ENCODE data around the gene SAPCD2.

SAPCD2 gene

DNA sequence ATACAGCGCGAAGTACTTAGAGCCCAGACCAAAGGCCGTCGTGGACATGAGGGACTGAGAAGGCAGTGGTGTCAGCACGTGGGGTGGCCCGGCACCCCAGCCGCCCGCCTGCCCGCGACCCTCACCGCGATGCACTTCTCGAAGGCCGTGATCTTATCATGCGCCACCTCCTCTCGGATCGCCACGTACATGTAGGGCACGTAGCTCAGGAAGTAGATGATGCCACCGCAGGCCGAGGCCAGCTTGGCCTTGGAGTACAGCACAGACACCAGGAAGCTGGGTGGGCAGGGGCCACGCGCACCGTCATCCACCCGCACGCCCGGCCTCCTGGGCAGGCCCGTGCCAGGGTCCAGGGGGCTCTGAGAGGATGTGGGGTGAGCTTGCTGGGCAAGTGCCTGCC, 53.3 kb downstream of the SAPCD2 start:
- no peak for DNase-seq

DNA sequence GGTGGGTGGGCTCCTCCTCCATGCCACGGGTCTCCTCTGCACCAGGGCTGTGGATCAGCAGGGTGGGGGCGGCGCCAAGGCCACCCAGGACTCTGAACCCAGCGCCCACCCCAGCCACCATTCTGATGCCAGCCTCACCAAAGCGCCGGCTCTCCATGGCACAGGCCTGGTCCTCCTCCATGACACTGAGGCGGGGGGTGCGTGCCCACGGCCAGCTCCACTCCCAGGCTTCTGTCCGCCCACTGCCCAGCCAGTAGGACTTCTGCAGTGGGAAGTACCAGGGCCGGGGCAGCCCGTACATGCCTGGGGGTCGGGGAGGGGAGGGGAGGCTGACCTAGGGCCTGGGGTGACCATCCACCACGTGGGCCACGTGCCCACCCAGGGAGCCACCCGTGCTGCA, 53.9 kb downstream of the SAPCD2 start:
- DNase-seq: no peak

DNA sequence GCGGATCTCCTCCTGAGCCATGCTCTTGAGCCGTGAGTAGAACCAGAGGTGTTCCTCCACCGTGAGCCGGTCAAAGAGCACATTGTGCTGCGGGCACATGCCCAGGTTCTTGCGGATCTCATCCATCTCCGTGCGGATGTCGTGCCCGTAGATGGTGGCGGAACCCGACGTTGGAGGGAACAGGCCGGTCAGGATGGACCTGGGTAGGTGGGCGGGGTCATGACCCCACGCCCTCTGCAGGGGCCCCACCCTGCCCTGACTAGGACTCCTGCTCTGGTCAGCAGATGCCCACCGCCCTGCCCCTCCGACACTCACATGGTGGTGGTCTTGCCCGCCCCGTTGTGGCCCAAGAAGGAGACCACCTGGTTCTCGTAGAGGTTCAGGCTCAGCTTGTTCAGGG, 54.4 kb downstream of the SAPCD2 start:
- DNase-seq: no peak

DNA sequence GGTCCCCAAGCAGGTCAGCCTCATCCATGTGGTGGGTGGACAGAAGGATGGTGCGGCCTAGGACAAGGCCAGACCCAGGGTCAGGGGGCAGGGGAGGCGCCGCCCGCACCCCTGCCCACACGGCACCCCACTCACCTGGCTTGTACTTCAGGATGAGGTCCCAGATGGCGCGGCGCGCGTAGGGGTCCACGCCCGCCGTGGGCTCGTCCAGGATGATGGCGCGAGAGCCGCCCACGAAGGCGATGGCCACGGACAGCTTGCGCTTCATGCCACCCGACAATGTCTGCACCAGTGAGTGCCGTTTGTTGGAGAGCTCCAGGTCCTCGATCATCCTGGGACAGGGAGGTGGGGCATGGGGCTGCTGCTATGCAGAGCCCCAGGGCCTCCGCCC, 54.8 kb downstream of the SAPCD2 start:
- DNase-seq: no peak

DNA sequence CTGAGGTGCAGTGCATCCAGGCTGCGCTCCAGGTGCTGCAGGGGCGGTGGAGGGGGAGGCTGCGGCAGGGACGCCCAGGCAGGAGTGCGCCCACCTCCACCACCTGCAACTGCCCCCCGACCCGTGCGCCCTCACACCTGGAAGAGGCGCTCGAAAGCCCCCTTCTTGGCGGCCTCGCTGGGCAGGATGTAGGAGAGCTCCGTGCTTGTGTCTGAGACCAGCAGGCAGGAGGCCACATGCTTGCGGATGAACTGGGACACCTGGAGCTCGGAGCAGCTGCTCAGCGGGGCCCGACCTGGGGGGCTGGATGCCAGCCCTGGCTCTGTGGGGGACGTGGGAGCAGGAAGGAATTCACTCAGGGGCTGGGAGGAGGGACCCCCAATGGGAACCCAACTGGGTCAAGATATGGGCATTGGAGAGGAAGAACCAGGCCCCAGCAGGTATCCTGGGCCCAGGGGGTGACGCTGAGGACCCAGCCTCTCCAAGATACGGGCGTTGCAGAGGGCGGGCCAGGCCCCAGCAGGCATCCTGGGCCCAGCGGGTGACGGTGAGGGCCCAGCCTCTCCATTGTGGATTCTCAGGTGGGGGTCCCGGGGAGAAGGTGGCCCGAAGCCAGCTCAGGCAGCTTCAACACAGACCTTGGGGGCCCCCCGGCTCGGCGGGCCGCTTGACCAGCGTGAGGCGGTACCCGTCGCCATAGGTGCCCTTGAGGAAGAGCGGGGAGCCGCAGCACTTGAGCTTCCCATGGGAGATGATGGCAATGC, 55.4 kb downstream of the SAPCD2 start:
- DNase-seq: no peak

DNA sequence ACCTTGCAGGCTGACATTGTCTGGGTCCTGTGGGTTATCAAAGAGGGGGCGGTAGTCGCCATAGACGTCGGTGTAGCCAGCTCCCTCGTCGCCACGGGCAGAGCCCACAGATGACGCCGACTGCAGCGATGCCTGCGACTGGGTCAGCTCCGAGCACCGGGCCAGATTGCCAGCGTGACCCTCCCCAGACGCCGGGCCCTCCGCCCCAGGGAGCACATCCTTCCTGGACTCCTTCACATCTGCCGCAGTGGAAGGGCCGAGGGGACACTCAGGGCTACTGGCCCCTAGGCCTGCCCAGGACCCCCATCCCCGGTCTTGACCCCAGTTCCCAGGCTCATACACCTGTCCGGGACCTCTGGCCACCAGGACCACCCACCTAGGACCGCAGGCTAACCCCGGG, 56.2 kb downstream of the SAPCD2 start:
- no peak for DNase-seq

DNA sequence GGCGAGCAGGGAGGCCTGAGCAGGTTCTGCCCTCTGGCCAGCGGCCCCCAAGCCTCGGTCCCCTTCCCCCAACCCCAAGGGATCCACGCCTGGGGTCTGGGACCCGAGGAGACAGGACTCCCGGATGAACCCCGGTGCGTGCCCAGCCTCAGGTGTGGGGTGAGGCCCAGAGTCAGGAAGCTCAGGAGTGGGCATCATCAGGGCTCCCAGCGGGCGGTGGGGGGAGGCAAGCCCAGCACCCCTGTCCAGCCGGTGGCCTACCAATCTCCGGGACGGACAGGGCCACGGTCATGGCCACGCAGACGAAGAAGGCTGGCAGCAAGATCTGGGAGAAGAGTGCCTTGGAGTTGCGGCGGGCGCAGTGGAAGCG, 56.8 kb downstream of the SAPCD2 start:
- DNase-seq: no peak

DNA sequence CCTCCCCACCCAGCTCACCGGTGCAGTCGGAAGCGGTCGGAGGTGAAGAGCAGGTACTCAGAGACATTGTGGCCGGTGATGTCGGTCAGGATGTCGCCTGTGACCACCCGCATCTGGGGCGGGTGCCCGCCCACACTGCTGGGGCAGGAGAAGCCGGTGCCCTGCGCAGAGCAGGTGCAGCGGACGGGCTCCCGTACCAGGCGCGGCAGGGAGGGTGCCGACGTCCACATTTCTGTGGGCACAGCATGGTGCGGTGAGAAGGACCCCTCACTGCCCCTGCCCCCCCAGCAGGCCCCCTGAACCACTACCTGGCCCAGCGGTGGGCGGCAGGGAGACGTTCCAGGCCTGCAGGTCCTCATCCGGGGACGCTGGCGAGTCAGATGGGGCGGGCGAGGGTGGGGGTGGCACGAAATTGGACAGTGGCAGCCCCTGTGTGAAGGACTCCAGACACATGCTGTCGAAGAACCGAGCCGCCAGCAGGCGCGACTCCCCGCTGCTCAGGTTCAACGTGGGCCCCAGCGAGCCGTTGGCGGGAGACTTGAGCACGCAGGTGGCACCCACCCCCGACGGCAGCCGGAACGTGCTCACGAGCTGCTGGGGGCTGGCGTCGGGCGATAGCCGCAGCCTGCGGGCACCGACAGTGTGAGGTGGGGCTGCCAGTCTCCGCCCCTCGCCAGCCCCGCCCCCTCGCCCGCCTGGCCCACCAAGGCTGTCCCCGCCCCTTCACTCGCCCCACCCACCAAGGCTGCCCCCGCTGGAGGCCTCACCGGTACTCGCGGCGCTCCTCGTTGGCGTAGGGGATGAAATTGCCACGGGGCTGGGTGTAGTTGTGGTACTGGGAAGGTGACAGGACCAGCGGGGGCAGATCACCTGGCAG, 57.4 kb downstream of the SAPCD2 start:
- no peak for DNase-seq

Data from suppressor macrophage (primary cell).